Mesenchymal stem cell (in vitro differentiated cells and primary cell): ENCODE measurements around the gene CRIP2.

ENCODE experiments used
- DNase-seq: peaks from one replicate; pipeline ENCODE4 v3.0.0-alpha.2; 2013
- H2AFZ ChIP-seq: one replicate; pipeline ENCODE4 v1.6.1; 2013; ENCODE audit warnings: low read depth, mild to moderate bottlenecking, control low read depth, inconsistent platforms, low read length, moderate library complexity
- H2AK5ac ChIP-seq: 2 replicates; pipeline ENCODE4 v1.6.1; 2013; ENCODE audit warnings: low read length, moderate library complexity, mild to moderate bottlenecking, inconsistent platforms; ENCODE audit not compliant: severe bottlenecking
- H2BK120ac ChIP-seq: one replicate; pipeline ENCODE4 v1.6.1; 2013; ENCODE audit warnings: low read depth, mild to moderate bottlenecking, inconsistent platforms, low read length, moderate library complexity
- H2BK12ac ChIP-seq, 2 experiments: one replicate each; pipeline ENCODE4 v1.6.1; 2013; ENCODE audit warnings: inconsistent platforms in 2 of 2, low read length in 2 of 2, mild to moderate bottlenecking in 2 of 2, moderate library complexity in 2 of 2, control low read depth in 1 of 2
- H2BK15ac ChIP-seq: one replicate; pipeline ENCODE4 v1.6.1; 2013; ENCODE audit warnings: mild to moderate bottlenecking, low read depth, inconsistent platforms; ENCODE audit not compliant: poor library complexity, severe bottlenecking
- H2BK5ac ChIP-seq: 2 replicates; pipeline ENCODE4 v1.6.1; 2013; ENCODE audit warnings: low read depth, mild to moderate bottlenecking, low read length, control low read depth, inconsistent platforms; ENCODE audit not compliant: poor library complexity, severe bottlenecking
- H3K14ac ChIP-seq, 2 experiments: one replicate each; pipeline ENCODE4 v1.6.1; 2013; ENCODE audit warnings: inconsistent platforms in 2 of 2, low read length in 2 of 2, control low read depth in 1 of 2, mild to moderate bottlenecking in 1 of 2, moderate library complexity in 1 of 2
- H3K18ac ChIP-seq, 2 experiments: one replicate each; pipeline ENCODE4 v1.6.1; 2013; ENCODE audit warnings: inconsistent platforms in 2 of 2, low read length in 2 of 2, control low read depth in 1 of 2, low read depth in 1 of 2, mild to moderate bottlenecking in 1 of 2
- H3K23ac ChIP-seq, 2 experiments: one replicate each; pipeline ENCODE4 v1.6.1; 2013; ENCODE audit warnings: inconsistent platforms in 2 of 2, low read length in 2 of 2, mild to moderate bottlenecking in 2 of 2, moderate library complexity in 2 of 2, control low read depth in 1 of 2
- H3K27ac ChIP-seq: 2 replicates; pipeline ENCODE4 v1.5.1; 2013; ENCODE audit warnings: mild to moderate bottlenecking, moderate library complexity, low read length, control low read depth, inconsistent platforms; ENCODE audit not compliant: poor library complexity, severe bottlenecking
- H3K27me3 ChIP-seq, 2 experiments: 2 replicates each; pipeline versions ENCODE4 v1.6.1 to v1.7.0; 2013; ENCODE audit warnings: low read length in 2 of 2, mild to moderate bottlenecking in 2 of 2, moderate library complexity in 2 of 2, control low read depth in 1 of 2, inconsistent platforms in 1 of 2; ENCODE audit not compliant: control insufficient read depth in 1 of 2, insufficient read depth in 1 of 2
- H3K36me3 ChIP-seq, 2 experiments: 2 replicates each; pipeline versions ENCODE4 v1.6.1 to v1.7.0; 2013; ENCODE audit warnings: low read length in 2 of 2, control low read depth in 1 of 2, inconsistent platforms in 1 of 2, low read depth in 1 of 2, mild to moderate bottlenecking in 1 of 2; ENCODE audit not compliant: insufficient read depth in 2 of 2, control insufficient read depth in 1 of 2
- H3K4ac ChIP-seq, 2 experiments: one replicate each; pipeline ENCODE4 v1.6.1; 2013; ENCODE audit warnings: inconsistent platforms in 2 of 2, low read length in 2 of 2, mild to moderate bottlenecking in 2 of 2, moderate library complexity in 2 of 2, control low read depth in 1 of 2, low read depth in 1 of 2
- H3K4me1 ChIP-seq: 2 replicates; pipeline ENCODE4 v1.6.1; 2013; ENCODE audit warnings: low read depth, low read length, control low read depth; ENCODE audit not compliant: control insufficient read depth, insufficient read depth
- H3K4me2 ChIP-seq: 2 replicates; pipeline ENCODE4 v1.6.1; 2013; ENCODE audit warnings: low read length, mild to moderate bottlenecking, inconsistent platforms; ENCODE audit not compliant: poor library complexity, severe bottlenecking
- H3K4me3 ChIP-seq, 2 experiments: 2 replicates each; pipeline versions ENCODE4 v1.5.1 to v1.7.0; 2013; ENCODE audit warnings: low read length in 2 of 2, mild to moderate bottlenecking in 2 of 2, control low read depth in 1 of 2, low read depth in 1 of 2; ENCODE audit not compliant: insufficient read depth in 1 of 2
- H3K79me1 ChIP-seq: replicated peaks from 2 replicates; pipeline ENCODE4 v1.6.1; 2013; ENCODE audit warnings: mild to moderate bottlenecking, control low read depth, low read length, inconsistent platforms; ENCODE audit not compliant: poor library complexity, severe bottlenecking
- H3K9ac ChIP-seq: 2 replicates; pipeline ENCODE4 v1.7.0; 2013; ENCODE audit warnings: mild to moderate bottlenecking, low read length, moderate library complexity
- H3K9me3 ChIP-seq: 2 replicates; pipeline ENCODE4 v1.7.0; 2013; ENCODE audit warnings: mild to moderate bottlenecking, low read length; ENCODE audit not compliant: control insufficient read depth
- H4K8ac ChIP-seq: one replicate; pipeline ENCODE4 v1.6.1; 2013; ENCODE audit warnings: inconsistent platforms, mild to moderate bottlenecking, low read length, moderate library complexity
- H4K91ac ChIP-seq: one replicate; pipeline ENCODE4 v1.6.1; 2013; ENCODE audit warnings: mild to moderate bottlenecking, low read length, inconsistent platforms
- WGBS: methylation state at CpG from one replicate; pipeline ENCODE4 v1.1.7; 2013; ENCODE audit warnings: mixed read lengths; 5-methylcytosine and 5-hydroxymethylcytosine counted together

Gene CRIP2

GRCh38 chr14:105526776-105527380 is 52.3 kb downstream of the CRIP2 start:
- Histone ChIP-seq H4K91ac (peak overlapping the region; percentile 7), H3K27me3 (peaks cover 4 to 41% of the 10 kb centered on the region in 2 experiments), H3K4me3 (peak overlapping the region; percentile 45 to 75), H3K27ac (no peak overlapping the region), H3K4me1 (peaks cover 14% of the 10 kb centered on the region), H2BK120ac (no peak overlapping the region), H3K4ac (no peak overlapping the region), H3K9ac (peak overlapping the region; percentile 36), H2BK12ac (no peak overlapping the region), H3K14ac (no peak overlapping the region), H2BK5ac (no peak overlapping the region), H3K23ac (no peak overlapping the region), H4K8ac (no peak overlapping the region), H3K9me3 (no peaks in the 10 kb centered on the region), H3K4me2 (no peak overlapping the region), H3K18ac (peak overlapping the region in 1 of 2 experiments; percentile 28), H3K79me1 (no peaks in the 10 kb centered on the region), H2BK15ac (no peak overlapping the region), H2AK5ac (no peak overlapping the region), H3K36me3 (peaks cover 0 to 9% of the 10 kb centered on the region in 2 experiments), H2AFZ (no peak overlapping the region)
- no peak for DNase-seq
- WGBS: 83% methylated on average over 48 of the region's 48 CpGs

- no peak overlapping the region for H2BK120ac ChIP-seq
- no peaks in the 10 kb centered on the region for H3K9me3 ChIP-seq
- H3K23ac ChIP-seq: no peak overlapping the region
- no peak overlapping the region for H2AFZ ChIP-seq
- peak overlapping the region; percentile 54 for H4K8ac ChIP-seq
- H3K79me1 ChIP-seq: no peaks in the 10 kb centered on the region
- DNase-seq: no peak
- H3K4ac ChIP-seq: no peak overlapping the region
- no peak overlapping the region for H2AK5ac ChIP-seq
- no peak overlapping the region for H2BK12ac ChIP-seq
- H3K4me3 ChIP-seq: peak overlapping the region in 1 of 2 experiments; percentile 75
- H3K9ac ChIP-seq: peak overlapping the region; percentile 79
- H3K36me3 ChIP-seq: peaks cover 0 to 9% of the 10 kb centered on the region in 2 experiments
- H2BK5ac ChIP-seq: no peak overlapping the region
- H4K91ac ChIP-seq: no peak overlapping the region
- WGBS: 89% methylated on average over 23 of the region's 23 CpGs
- H2BK15ac ChIP-seq: no peak overlapping the region
- H3K14ac ChIP-seq: no peak overlapping the region
- H3K18ac ChIP-seq: peak overlapping the region in 1 of 2 experiments; percentile 51
- no peak overlapping the region for H3K27ac ChIP-seq
- H3K4me2 ChIP-seq: no peak overlapping the region
- H3K27me3 ChIP-seq: peaks cover 4 to 44% of the 10 kb centered on the region in 2 experiments
- H3K4me1 ChIP-seq: peaks cover 14% of the 10 kb centered on the region
Measured at GRCh38 chr14:105527381-105527825, 52.8 kb downstream of the CRIP2 start.

- Histone ChIP-seq H2BK5ac (no peak overlapping the region), H3K27ac (no peak overlapping the region), H3K4ac (peak overlapping the region in 1 of 2 experiments; percentile 24), H4K8ac (peak overlapping the region; percentile 54), H3K4me3 (peak overlapping the region; percentile 7 to 75), H2BK15ac (peak overlapping the region; percentile 92), H3K9me3 (no peaks in the 10 kb centered on the region), H3K79me1 (no peaks in the 10 kb centered on the region), H3K4me1 (peaks cover 14% of the 10 kb centered on the region), H2BK120ac (no peak overlapping the region), H2BK12ac (no peak overlapping the region), H3K4me2 (peak overlapping the region; percentile 26), H3K14ac (no peak overlapping the region), H2AFZ (peak overlapping the region; percentile 29), H3K23ac (no peak overlapping the region), H3K9ac (peak overlapping the region; percentile 79), H3K36me3 (peaks cover 0 to 9% of the 10 kb centered on the region in 2 experiments), H2AK5ac (no peak overlapping the region), H3K18ac (peak overlapping the region in 1 of 2 experiments; percentile 51), H3K27me3 (peaks cover 4 to 49% of the 10 kb centered on the region in 2 experiments), H4K91ac (peak overlapping the region; percentile 48)
- DNase-seq: peak; percentile 47
- WGBS: 52% methylated on average over 53 of the region's 67 CpGs
Measured at GRCh38 chr14:105527826-105528585, 53.4 kb downstream of the CRIP2 start.
